GM23338 (cell line): ENCODE measurements around the gene BSX. TPM values are rescaled to one million over a fixed set of nuclear protein-coding genes. Genes with fewer than 3 reads are reported as not detected.

ENCODE experiments used
- ATAC-seq: fragments of 200-7000 bp; cut with Tn5 transposase; 3 replicates; pipeline ENCODE4 v1.9.1; 2020
- DNase-seq: peaks from one replicate; pipeline ENCODE4 v3.0.0-alpha.2; 2015; ENCODE audit warnings: low spot score
- H2AFZ ChIP-seq: fragments of 200-600 bp; sonication (generic); 2 replicates; pipeline ENCODE4 v1.8.0; 2016; ENCODE audit warnings: antibody characterized with exemption, mild to moderate bottlenecking, moderate library complexity
- H3F3A ChIP-seq: fragments of 200-600 bp; sonication (generic); replicated peaks from 2 replicates; pipeline ENCODE4 v1.8.0; 2017; ENCODE audit warnings: antibody characterized with exemption, mixed run types, low read depth
- H3K27ac ChIP-seq: fragments of 200-600 bp; sonication (generic); 2 replicates; pipeline ENCODE4 v1.6.1; 2016; ENCODE audit warnings: low read depth
- H3K27me3 ChIP-seq: fragments of 200-600 bp; sonication (generic); 2 replicates; pipeline ENCODE4 v1.8.0; 2016; ENCODE audit warnings: mild to moderate bottlenecking, mixed run types, moderate library complexity; ENCODE audit not compliant: insufficient read depth
- H3K36me3 ChIP-seq: fragments of 200-600 bp; sonication (generic); 2 replicates; pipeline ENCODE4 v1.8.0; 2016; ENCODE audit warnings: mild to moderate bottlenecking; ENCODE audit not compliant: insufficient read depth
- H3K4me1 ChIP-seq: fragments of 200-600 bp; sonication (generic); 2 replicates; pipeline ENCODE4 v1.8.0; 2016; ENCODE audit warnings: mild to moderate bottlenecking, moderate library complexity; ENCODE audit not compliant: insufficient read depth
- H3K4me2 ChIP-seq: fragments of 200-600 bp; sonication (generic); 2 replicates; pipeline ENCODE4 v1.7.1; 2017; ENCODE audit warnings: mixed run types
- H3K4me3 ChIP-seq: fragments of 200-600 bp; sonication (generic); 2 replicates; pipeline ENCODE4 v1.6.1; 2016; ENCODE audit warnings: mixed run types
- H3K79me2 ChIP-seq: fragments of 200-600 bp; sonication (generic); replicated peaks from 2 replicates; pipeline ENCODE4 v1.8.0; 2017; ENCODE audit warnings: mild to moderate bottlenecking; ENCODE audit not compliant: insufficient read depth
- H3K9me2 ChIP-seq: fragments of 200-600 bp; sonication (generic); 2 replicates; pipeline ENCODE4 v1.8.0; 2017; ENCODE audit not compliant: insufficient read depth
- H4K20me1 ChIP-seq: fragments of 200-600 bp; sonication (generic); replicated peaks from 2 replicates; pipeline ENCODE4 v1.8.0; 2017; ENCODE audit warnings: mild to moderate bottlenecking; ENCODE audit not compliant: insufficient read depth
- H3K27ac Mint-ChIP-seq: 2 replicates; pipeline ENCODE4 v1.8.0; 2020; ENCODE audit warnings: inconsistent platforms, mild to moderate bottlenecking, moderate library complexity, mixed read lengths
- H3K27me3 Mint-ChIP-seq: 3 replicates; pipeline ENCODE4 v1.8.0; 2022; ENCODE audit warnings: low read depth, mild to moderate bottlenecking, moderate library complexity, mixed read lengths, inconsistent platforms; ENCODE audit not compliant: insufficient read depth, poor library complexity
- H3K36me3 Mint-ChIP-seq: 3 replicates; pipeline ENCODE4 v1.8.0; 2021; ENCODE audit warnings: low read depth, mild to moderate bottlenecking, inconsistent platforms, moderate library complexity, mixed read lengths
- H3K4me1 Mint-ChIP-seq: 3 replicates; pipeline ENCODE4 v1.8.0; 2020; ENCODE audit warnings: mild to moderate bottlenecking, inconsistent platforms, mixed read lengths
- H3K4me3 Mint-ChIP-seq: 3 replicates; pipeline ENCODE4 v1.8.0; 2021; ENCODE audit warnings: moderate library complexity, mild to moderate bottlenecking, inconsistent platforms, mixed read lengths
- H3K9me3 Mint-ChIP-seq: 3 replicates; pipeline ENCODE4 v1.8.0; 2020; ENCODE audit warnings: moderate library complexity, mild to moderate bottlenecking, inconsistent platforms, mixed read lengths
- CREB1 ChIP-seq: fragments of 250-450 bp; sonication (Bioruptor Pico); IDR thresholded peaks from 2 replicates; pipeline ENCODE4 v1.5.0; 2020; ENCODE audit warnings: low read depth, mild to moderate bottlenecking, moderate library complexity
- ETS1 ChIP-seq: IDR thresholded peaks from 2 replicates; pipeline ENCODE4 v1.6.1; 2016; ENCODE audit warnings: antibody characterized with exemption
- EZH2 ChIP-seq: fragments of 200-600 bp; sonication (generic); IDR thresholded peaks from one replicate; pipeline ENCODE4 v1.8.0; 2017; ENCODE audit warnings: antibody characterized with exemption, mild to moderate bottlenecking, low read depth; ENCODE audit not compliant: unreplicated experiment
- EZH2phosphoT487 ChIP-seq: fragments of 200-600 bp; sonication (generic); IDR thresholded peaks from one replicate; pipeline ENCODE4 v1.8.1; 2018; ENCODE audit warnings: antibody characterized with exemption; ENCODE audit not compliant: unreplicated experiment
- JUNB ChIP-seq: IDR thresholded peaks from one replicate; pipeline ENCODE4 v1.6.1; 2016; ENCODE audit warnings: antibody characterized with exemption; ENCODE audit not compliant: unreplicated experiment
- NANOG ChIP-seq: IDR thresholded peaks from 2 replicates; pipeline ENCODE4 v1.6.1; 2016; ENCODE audit warnings: antibody characterized with exemption, borderline replicate concordance
- POLR2AphosphoS5 ChIP-seq: IDR thresholded peaks from 2 replicates; pipeline ENCODE4 v1.6.1; 2016; ENCODE audit warnings: antibody characterized with exemption, low read depth
- REST ChIP-seq: IDR thresholded peaks from one replicate; pipeline ENCODE4 v1.6.1; 2018; ENCODE audit warnings: antibody characterized with exemption; ENCODE audit not compliant: unreplicated experiment
- STAT1 ChIP-seq: IDR thresholded peaks from one replicate; pipeline ENCODE4 v1.6.1; 2016; ENCODE audit warnings: antibody characterized with exemption; ENCODE audit not compliant: unreplicated experiment
- ZNF114 ChIP-seq: fragments of 250-450 bp; sonication (Bioruptor Pico); IDR thresholded peaks from 2 replicates; pipeline ENCODE4 v1.5.0; 2020; ENCODE audit warnings: mild to moderate bottlenecking, moderate library complexity
- ZNF331 ChIP-seq: fragments of 250-450 bp; sonication (Bioruptor Pico); IDR thresholded peaks from 2 replicates; pipeline ENCODE4 v1.5.0; 2020; ENCODE audit warnings: low read depth, mild to moderate bottlenecking, moderate library complexity
- ZNF462 ChIP-seq: fragments of 250-450 bp; sonication (Bioruptor Pico); IDR thresholded peaks from 2 replicates; pipeline ENCODE4 v1.5.0; 2020; ENCODE audit warnings: mild to moderate bottlenecking, moderate library complexity
- polyA plus RNA-seq: library from polyadenylated mRNA; unstranded; fragments of >200 nt; fragmentation: Nextera tagmentation; extraction: Ambion mirVana; gene quantifications from 2 replicates; pipeline ENCODE4 v1.2.1, GENCODE V29; 2016
- total RNA-seq: library from RNA; depleted of rRNA; stranded (reverse); fragments of >200 nt; shearing (Covaris generic); gene quantifications from 2 replicates; pipeline ENCODE4 v1.2.3, GENCODE V29; 2014

BSX gene
- total and polyA plus RNA-seq, 2 experiments from 2014 or later, result not detected

GRCh38 chr11:122979815-122980595 lies 1.6 kb downstream of the BSX start:
- TF ChIP-seq POLR2AphosphoS5 (no peak), REST (no peak), STAT1 (no peak), JUNB (no peak), ETS1 (no peak), EZH2 (peak; percentile 89), ZNF114 (CRISPR knock-in tag) (no peak), ZNF462 (CRISPR knock-in tag) (no peak), CREB1 (CRISPR knock-in tag) (no peak), ZNF331 (CRISPR knock-in tag) (no peak), EZH2phosphoT487 (peak; percentile 81), NANOG (no peak)
- H3K4me2 ChIP-seq, result peak overlapping the region; percentile 60
- peaks cover 14% of the 10 kb centered on the region for H3K9me3 Mint-ChIP-seq
- H3K4me1 ChIP-seq, result peaks cover 33% of the 10 kb centered on the region
- H3K4me1 Mint-ChIP-seq, result peaks cover 52% of the 10 kb centered on the region
- peaks cover 100% of the 10 kb centered on the region for H3K27me3 ChIP-seq
- no peaks in the 10 kb centered on the region for H3K9me2 ChIP-seq
- H3K27ac ChIP-seq, result no peak overlapping the region
- peaks cover 99% of the 10 kb centered on the region for H3K27me3 Mint-ChIP-seq
- peaks cover 3% of the 10 kb centered on the region; the same call in 1 of the 3 replicates for H3K36me3 Mint-ChIP-seq
- ATAC-seq, result no peak
- peak; percentile 55 for DNase-seq
- no peak overlapping the region for H2AFZ ChIP-seq
- no peaks in the 10 kb centered on the region for H3K79me2 ChIP-seq
- H3K36me3 ChIP-seq, result no peaks in the 10 kb centered on the region
- peak overlapping the region; percentile 84 for H3K4me3 ChIP-seq
- peak overlapping the region; percentile 64 for H3K4me3 Mint-ChIP-seq
- H4K20me1 ChIP-seq, result peaks cover 7% of the 10 kb centered on the region
- peaks cover 20% of the 10 kb centered on the region for H3F3A ChIP-seq
- no peak overlapping the region for H3K27ac Mint-ChIP-seq
